HEK293T (cell line): ENCODE measurements around the gene CDH10.
A peak's percentile ranks its signal among the peaks of the same experiment; 100 is the strongest.

Experiments used
- CTCF ChIA-PET: fragments of 350-600 bp; formaldehyde crosslinking; extraction: SDS; loops from one replicate; lab custom pipeline; 2021; ENCODE audit warnings: antibody characterized with exemption, inconsistent platforms; lab: Yijun Ruan, JAX
- POLR2A ChIA-PET: fragments of 350-600 bp; formaldehyde crosslinking; extraction: SDS; loops from one replicate; lab custom pipeline; 2020; ENCODE audit warnings: antibody characterized with exemption, inconsistent platforms; lab: Yijun Ruan, JAX
- DNase-seq: peaks from one replicate; pipeline ENCODE4 v3.0.0; 2012; ENCODE audit warnings: mixed read lengths; ENCODE audit errors: extremely low spot score
- ARNT ChIP-seq: fragments of 450-650 bp; IDR thresholded peaks from 2 replicates; pipeline ENCODE4 v1.6.1; 2017; ENCODE audit warnings: mild to moderate bottlenecking
- BHLHE40 ChIP-seq: fragments of 450-650 bp; IDR thresholded peaks from 2 replicates; pipeline ENCODE4 v1.6.1; 2016; ENCODE audit warnings: mild to moderate bottlenecking, moderate library complexity, borderline replicate concordance
- CTBP1 ChIP-seq: fragments of 450-650 bp; IDR thresholded peaks from 2 replicates; pipeline ENCODE4 v1.6.1; 2016; ENCODE audit warnings: borderline replicate concordance
- ELF4 ChIP-seq: fragments of 450-650 bp; IDR thresholded peaks from 2 replicates; pipeline ENCODE4 v1.6.1; 2017; ENCODE audit warnings: antibody characterized with exemption
- FOXA1 ChIP-seq: fragments of 450-650 bp; IDR thresholded peaks from 2 replicates; pipeline ENCODE4 v1.6.1; 2016; ENCODE audit warnings: mild to moderate bottlenecking
- FOXK2 ChIP-seq: fragments of 450-650 bp; IDR thresholded peaks from 2 replicates; pipeline ENCODE4 v1.6.1; 2016; ENCODE audit warnings: mild to moderate bottlenecking
- FOXM1 ChIP-seq: fragments of 450-650 bp; IDR thresholded peaks from 2 replicates; pipeline ENCODE4 v1.6.1; 2017; ENCODE audit warnings: mild to moderate bottlenecking, borderline replicate concordance
- HDGF ChIP-seq: fragments of 450-650 bp; IDR thresholded peaks from 2 replicates; pipeline ENCODE4 v1.6.1; 2017; ENCODE audit warnings: antibody characterized with exemption, borderline replicate concordance
- L3MBTL2 ChIP-seq: fragments of 450-650 bp; conservative IDR thresholded peaks from 2 replicates; pipeline ENCODE4 v1.6.1; 2016; ENCODE audit warnings: mild to moderate bottlenecking
- LEF1 ChIP-seq: fragments of 450-650 bp; IDR thresholded peaks from 2 replicates; pipeline ENCODE4 v1.6.1; 2017; ENCODE audit warnings: mild to moderate bottlenecking, borderline replicate concordance
- NFRKB ChIP-seq: fragments of 450-650 bp; IDR thresholded peaks from 2 replicates; pipeline ENCODE4 v1.6.1; 2016; ENCODE audit warnings: mild to moderate bottlenecking, moderate library complexity
- PKNOX1 ChIP-seq: fragments of 450-650 bp; IDR thresholded peaks from 2 replicates; pipeline ENCODE4 v1.6.1; 2016
- SP1 ChIP-seq: fragments of 450-650 bp; IDR thresholded peaks from 2 replicates; pipeline ENCODE4 v1.6.1; 2017
- SUZ12 ChIP-seq: fragments of 450-650 bp; IDR thresholded peaks from 2 replicates; pipeline ENCODE4 v1.6.1; 2016; ENCODE audit warnings: mild to moderate bottlenecking
- TARDBP ChIP-seq: fragments of 450-650 bp; IDR thresholded peaks from 2 replicates; pipeline ENCODE4 v1.6.1; 2016
- ZNF384 ChIP-seq: fragments of 450-650 bp; IDR thresholded peaks from 2 replicates; pipeline ENCODE4 v1.6.1; 2016

CDH10 gene

GRCh38 chr5:24644761-24645160 lies at the start of gene CDH10:
TSS of gene CDH10 (minus strand) at chr5:24644978. CDS start at chr5:24593490, 51,488 bp downstream.
- peak; percentile 58 for DNase-seq
- ChIA-PET CTCF (interaction anchor here (0.7 to 1.1 kb wide), 2 partner anchors 127 to 361 kb away, joined by 3 to 4 read pairs; no protein-coding TSS in a partner anchor), POLR2A (no interaction called here)
- TF ChIP-seq ZNF384, result peak; percentile 18
- no peak for TF ChIP-seq L3MBTL2

- DNase-seq, result no peak
- ChIA-PET POLR2A (no interaction called here), CTCF (no interaction called here)
- TF ChIP-seq PKNOX1, result no peak
- TF ChIP-seq ARNT, result no peak
- no peak for TF ChIP-seq FOXK2
- no peak for TF ChIP-seq LEF1
- no peak for TF ChIP-seq NFRKB
- TF ChIP-seq ELF4, result no peak
- TF ChIP-seq SP1, result no peak
- TF ChIP-seq FOXA1, result no peak
- TF ChIP-seq BHLHE40, result no peak
- TF ChIP-seq CTBP1, result no peak
- no peak for TF ChIP-seq HDGF
- TF ChIP-seq FOXM1, result no peak
- no peak for TF ChIP-seq TARDBP
Observed at GRCh38 chr5:24693609-24694008, 48.8 kb upstream of the CDH10 start.

- POLR2A ChIA-PET, result no interaction called here
Observed at GRCh38 chr5:24691074-24691473, 46.3 kb upstream of the CDH10 start.

GRCh38 chr5:24681106-24681505 lies 36.3 kb upstream of the CDH10 start:
- DNase-seq, result no peak
- no peak for TF ChIP-seq FOXM1
- TF ChIP-seq PKNOX1, result no peak
- TF ChIP-seq L3MBTL2, result no peak
- TF ChIP-seq HDGF, result no peak
- no peak for TF ChIP-seq ELF4
- no peak for TF ChIP-seq ZNF384
- TF ChIP-seq BHLHE40, result no peak
- no peak for TF ChIP-seq FOXA1
- no peak for TF ChIP-seq NFRKB
- no peak for TF ChIP-seq TARDBP
- TF ChIP-seq CTBP1, result no peak
- no peak for TF ChIP-seq FOXK2
- no peak for TF ChIP-seq SUZ12
- no peak for TF ChIP-seq SP1
- no peak for TF ChIP-seq LEF1
- no peak for TF ChIP-seq ARNT
- CTCF ChIA-PET, result no interaction called here
- POLR2A ChIA-PET, result no interaction called here

More at GRCh38 chr5:24691074-24691473, 46.3 kb upstream of the CDH10 start:
- TF ChIP-seq FOXM1 (no peak), CTBP1 (no peak), HDGF (no peak), SUZ12 (no peak), ARNT (no peak), L3MBTL2 (no peak), NFRKB (no peak), FOXK2 (no peak), ZNF384 (no peak), SP1 (no peak), TARDBP (no peak), PKNOX1 (no peak), ELF4 (no peak), LEF1 (no peak), FOXA1 (no peak), BHLHE40 (no peak)
- no peak for DNase-seq
- CTCF ChIA-PET, result no interaction called here

- no peak for DNase-seq
- ChIA-PET POLR2A (no interaction called here), CTCF (no interaction called here)
- TF ChIP-seq LEF1 (no peak), SP1 (no peak), TARDBP (no peak), HDGF (no peak), BHLHE40 (no peak), PKNOX1 (no peak), ELF4 (no peak), ARNT (no peak), FOXM1 (no peak), CTBP1 (no peak), FOXA1 (no peak)
Observed at GRCh38 chr5:24668050-24668449, 23.3 kb upstream of the CDH10 start.

GRCh38 chr5:24649531-24649930 lies 4.8 kb upstream of the CDH10 start:
- CTCF ChIA-PET, result no interaction called here
- no peak for DNase-seq
- POLR2A ChIA-PET, result no interaction called here
- TF ChIP-seq ZNF384 (no peak), NFRKB (no peak), HDGF (no peak), ELF4 (no peak), SP1 (no peak), CTBP1 (no peak), BHLHE40 (no peak), FOXK2 (no peak), FOXM1 (no peak), ARNT (no peak), PKNOX1 (no peak), FOXA1 (no peak), SUZ12 (no peak), TARDBP (no peak), L3MBTL2 (no peak), LEF1 (no peak)
